ENCODE measurements around the gene MRPL53. TPM values are rescaled to one million over a fixed set of nuclear protein-coding genes. Genes with fewer than 3 reads are reported as not detected.

The MRPL53 gene
- total and polyA plus RNA-seq, 7 experiments from 2014 or later = 45.7 to 175 (median 105) TPM

GRCh38 chr2:74458938-74459363, 13.5 kb downstream of the MRPL53 start:
- H3K9me3 ChIP-seq (ENCODE audit: control insufficient read depth in 2 of 3, low read length in 3 of 3) = no peaks in the 10 kb centered on the region
- H3K9me3 Mint-ChIP-seq = peaks cover 0 to 8% (median 0%) of the 10 kb centered on the region in 11 donors
- H3K36me3 ChIP-seq (ENCODE audit: control insufficient read depth in 2 of 3, insufficient read depth in 3 of 3, low read length in 3 of 3) = peaks cover 0 to 29% (median 0%) of the 10 kb centered on the region in 3 experiments
- H3K4me1 Mint-ChIP-seq = peaks cover 38 to 68% (median 62%) of the 10 kb centered on the region in 7 donors
- peak overlapping the region; percentile 100 for H3K27ac ChIP-seq (ENCODE audit: low read depth, low read length)
- CTCF ChIA-PET = interaction anchor here (1.2 to 3.9 kb wide), 3 partner anchors 15 to 72 kb away, joined by 4 to 30 read pairs (median 6); partner anchors contain the start of genes CCDC142 and TTC31
- peak overlapping the region; percentile 87 to 99 (median 96) for H3K4me3 Mint-ChIP-seq
- ATAC-seq (no peak), DNase-seq (peak in 1 of 9 donors; percentile 46)
- POLR2A ChIA-PET = interaction anchor here (0.6 to 10.8 kb wide), 17 partner anchors 8 to 722 kb away, joined by 3 to 197 read pairs (median 6); partner anchors contain the start of genes AUP1, C2orf81, CCDC142 and DQX1
- no peaks in the 10 kb centered on the region for H3K27me3 ChIP-seq (ENCODE audit: control insufficient read depth in 2 of 2, insufficient read depth in 2 of 2, low read length in 2 of 2)
- H3K4me1 ChIP-seq (ENCODE audit: control insufficient read depth in 2 of 2, insufficient read depth in 2 of 2, low read length in 2 of 2) = peaks cover 30 to 32% of the 10 kb centered on the region in 2 donors
- peaks cover 0 to 2% (median 0%) of the 10 kb centered on the region in 5 donors for H3K27me3 Mint-ChIP-seq
- intact Hi-C loops (cut with micrococcal nuclease) = loop anchor here (1.0 to 10.0 kb wide), 16 partner anchors 13 to 1387 kb away; partner anchors contain the start of genes AUP1 (in 2 of the 2), C2orf81 (in 2 of the 2), HTRA2 (in 2 of the 2) and MRPL53 (in 2 of the 2)
- H3K36me3 Mint-ChIP-seq = peaks cover 0 to 17% (median 6%) of the 10 kb centered on the region in 5 donors
- peak overlapping the region; percentile 70 for H3K4me3 ChIP-seq (ENCODE audit: low read length)
- peak overlapping the region; percentile 88 to 100 (median 99) for H3K27ac Mint-ChIP-seq

- ATAC-seq (peak; percentile 89), DNase-seq (peak in 8 of 9 donors; percentile 85 to 100 (median 100))
- peaks cover 0 to 17% (median 6%) of the 10 kb centered on the region in 5 donors for H3K36me3 Mint-ChIP-seq
- Histone ChIP-seq H3K27ac (ENCODE audit: low read depth, low read length) (peak within 1 kb of the TSS; percentile 100), H3K9me3 (ENCODE audit: control insufficient read depth in 2 of 3, low read length in 3 of 3) (no peaks in the 10 kb centered on the region), H3K4me3 (ENCODE audit: low read length) (peak within 1 kb of the TSS; percentile 70), H3K4me1 (ENCODE audit: control insufficient read depth in 2 of 2, insufficient read depth in 2 of 2, low read length in 2 of 2) (peaks cover 30 to 34% of the 10 kb centered on the region in 2 donors), H3K27me3 (ENCODE audit: control insufficient read depth in 2 of 2, insufficient read depth in 2 of 2, low read length in 2 of 2) (no peaks in the 10 kb centered on the region), H3K36me3 (ENCODE audit: control insufficient read depth in 2 of 3, insufficient read depth in 3 of 3, low read length in 3 of 3) (peaks cover 0 to 29% (median 0%) of the 10 kb centered on the region in 3 experiments)
- peaks cover 0 to 8% (median 0%) of the 10 kb centered on the region in 11 donors for H3K9me3 Mint-ChIP-seq
- ChIA-PET CTCF (interaction anchor here (1.2 to 3.9 kb wide), 3 partner anchors 16 to 73 kb away, joined by 4 to 30 read pairs (median 6); partner anchors contain the start of genes CCDC142 and TTC31), POLR2A (interaction anchor here (0.6 to 10.8 kb wide), 26 partner anchors 9 to 1225 kb away, joined by 3 to 197 read pairs (median 4); partner anchors contain the start of genes AUP1, C2orf81, CCDC142 and DQX1)
- H3K4me1 Mint-ChIP-seq = peaks cover 38 to 68% (median 58%) of the 10 kb centered on the region in 7 donors
- H3K27me3 Mint-ChIP-seq = peaks cover 0 to 2% (median 0%) of the 10 kb centered on the region in 5 donors
- peak within 1 kb of the TSS; percentile 87 to 99 (median 96) for H3K4me3 Mint-ChIP-seq
- peak within 1 kb of the TSS; percentile 88 to 100 (median 99) for H3K27ac Mint-ChIP-seq
- intact Hi-C loops (cut with micrococcal nuclease) = loop anchor here (1.0 to 10.0 kb wide), 16 partner anchors 14 to 1386 kb away; partner anchors contain the start of genes AUP1 (in 2 of the 2), C2orf81 (in 2 of the 2), HTRA2 (in 2 of the 2) and MRPL53 (in 2 of the 2)
Measured at GRCh38 chr2:74458132-74458937, 14.1 kb downstream of the MRPL53 start, which contains the start of gene WBP1. Gene WBP1, plus strand, starts transcription at chr2:74458438. Its CDS starts 165 bp downstream, at chr2:74458603.

DNA sequence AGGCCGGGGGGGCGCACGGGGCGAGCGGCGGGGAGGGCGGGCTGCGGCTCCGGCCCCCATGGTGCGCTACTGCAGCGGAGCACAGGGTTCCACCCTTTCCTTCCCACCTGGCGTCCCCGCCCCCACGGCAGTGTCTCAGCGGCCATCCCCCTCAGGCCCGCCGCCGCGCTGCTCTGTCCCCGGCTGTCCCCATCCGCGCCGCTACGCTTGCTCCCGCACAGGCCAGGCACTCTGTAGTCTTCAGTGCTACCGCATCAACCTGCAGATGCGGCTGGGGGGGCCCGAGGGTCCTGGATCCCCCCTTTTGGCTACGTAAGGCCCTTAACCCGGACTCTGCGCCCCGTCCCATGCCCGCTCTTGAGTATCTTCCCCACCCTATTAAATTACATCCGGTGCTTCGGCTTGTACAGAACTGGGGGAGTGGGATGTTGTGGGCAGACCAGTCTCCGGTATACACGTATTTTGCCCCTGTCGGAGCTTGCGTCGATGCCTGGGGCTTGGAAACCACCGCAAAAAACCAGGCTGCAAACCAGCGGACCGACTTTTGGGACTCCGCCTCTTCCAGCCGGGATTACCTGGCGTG, 14.8 kb downstream of the MRPL53 start:
- CTCF ChIA-PET = interaction anchor here (1.0 to 3.9 kb wide), 5 partner anchors 17 to 74 kb away, joined by 3 to 30 read pairs (median 4); partner anchors contain the start of genes CCDC142 and TTC31
- peak overlapping the region; percentile 100 for H3K27ac ChIP-seq (ENCODE audit: low read depth, low read length)
- POLR2A ChIA-PET = interaction anchor here (0.7 to 10.8 kb wide), 25 partner anchors 10 to 1225 kb away, joined by 3 to 197 read pairs (median 4); partner anchors contain the start of genes AUP1, C2orf81, CCDC142 and DQX1
- peaks cover 30 to 41% of the 10 kb centered on the region in 2 donors for H3K4me1 ChIP-seq (ENCODE audit: control insufficient read depth in 2 of 2, insufficient read depth in 2 of 2, low read length in 2 of 2)
- intact Hi-C loops (cut with micrococcal nuclease) = loop anchor here (1.0 to 10.0 kb wide), 18 partner anchors 8 to 1385 kb away; partner anchors contain the start of genes AUP1 (in 2 of the 2), C2orf81 (in 2 of the 2), HTRA2 (in 2 of the 2) and MRPL53 (in 2 of the 2)
- H3K27me3 Mint-ChIP-seq = peaks cover 0 to 2% (median 0%) of the 10 kb centered on the region in 5 donors
- H3K9me3 ChIP-seq (ENCODE audit: control insufficient read depth in 2 of 3, low read length in 3 of 3) = no peaks in the 10 kb centered on the region
- ATAC-seq (peak; percentile 63), DNase-seq (peak in 4 of 9 donors; percentile 71 to 96 (median 82))
- no peaks in the 10 kb centered on the region for H3K27me3 ChIP-seq (ENCODE audit: control insufficient read depth in 2 of 2, insufficient read depth in 2 of 2, low read length in 2 of 2)
- H3K4me1 Mint-ChIP-seq = peaks cover 39 to 68% (median 56%) of the 10 kb centered on the region in 7 donors
- peaks cover 0 to 8% (median 0%) of the 10 kb centered on the region in 11 donors for H3K9me3 Mint-ChIP-seq
- peak overlapping the region; percentile 70 for H3K4me3 ChIP-seq (ENCODE audit: low read length)
- peak overlapping the region; percentile 87 to 99 (median 96) for H3K4me3 Mint-ChIP-seq
- peaks cover 0 to 22% (median 0%) of the 10 kb centered on the region in 3 experiments for H3K36me3 ChIP-seq (ENCODE audit: control insufficient read depth in 2 of 3, insufficient read depth in 3 of 3, low read length in 3 of 3)
- H3K27ac Mint-ChIP-seq = peak overlapping the region; percentile 88 to 100 (median 99)
- peaks cover 0 to 17% (median 3%) of the 10 kb centered on the region in 5 donors for H3K36me3 Mint-ChIP-seq

- H3K27me3 Mint-ChIP-seq = peaks cover 0 to 2% (median 0%) of the 10 kb centered on the region in 5 donors
- H3K4me3 ChIP-seq (ENCODE audit: low read length) = peak overlapping the region; percentile 70
- H3K9me3 ChIP-seq (ENCODE audit: control insufficient read depth in 2 of 3, low read length in 3 of 3) = no peaks in the 10 kb centered on the region
- peaks cover 44 to 72% (median 58%) of the 10 kb centered on the region in 7 donors for H3K4me1 Mint-ChIP-seq
- peaks cover 0 to 17% (median 0%) of the 10 kb centered on the region in 5 donors for H3K36me3 Mint-ChIP-seq
- H3K36me3 ChIP-seq (ENCODE audit: control insufficient read depth in 2 of 3, insufficient read depth in 3 of 3, low read length in 3 of 3) = peaks cover 0 to 17% (median 0%) of the 10 kb centered on the region in 3 experiments
- H3K9me3 Mint-ChIP-seq = peaks cover 0 to 8% (median 0%) of the 10 kb centered on the region in 11 donors
- H3K27me3 ChIP-seq (ENCODE audit: control insufficient read depth in 2 of 2, insufficient read depth in 2 of 2, low read length in 2 of 2) = no peaks in the 10 kb centered on the region
- ChIA-PET CTCF (interaction anchor here (1.0 to 3.9 kb wide), 4 partner anchors 18 to 46 kb away, joined by 3 to 30 read pairs (median 3); partner anchors contain the start of genes CCDC142 and TTC31), POLR2A (interaction anchor here (1.0 to 10.8 kb wide), 14 partner anchors 9 to 720 kb away, joined by 3 to 197 read pairs (median 8); partner anchors contain the start of genes AUP1, C2orf81, CCDC142 and HTRA2)
- intact Hi-C loops (cut with micrococcal nuclease) = loop anchor here (1.0 to 10.0 kb wide), 5 partner anchors 8 to 1385 kb away; partner anchors contain the start of genes SEMA4F (in 2 of the 2), MOGS (in 1 of the 2), SFXN5 (in 1 of the 2) and TET3 (in 1 of the 2)
- peak overlapping the region; percentile 87 to 99 (median 96) for H3K4me3 Mint-ChIP-seq
- ATAC-seq (no peak), DNase-seq (no peak)
- H3K27ac Mint-ChIP-seq = peak overlapping the region; percentile 88 to 100 (median 98)
- H3K27ac ChIP-seq (ENCODE audit: low read depth, low read length) = peak overlapping the region; percentile 100
- peaks cover 30 to 43% of the 10 kb centered on the region in 2 donors for H3K4me1 ChIP-seq (ENCODE audit: control insufficient read depth in 2 of 2, insufficient read depth in 2 of 2, low read length in 2 of 2)
Measured at GRCh38 chr2:74457129-74457548, 15.3 kb downstream of the MRPL53 start.
